A549 (cell line): ENCODE data around the gene MYT1.

Source experiments
- SREBF2 ChIP-seq: fragments of 450-650 bp; IDR thresholded peaks from 2 replicates; pipeline ENCODE4 v1.6.1; 2014; ENCODE audit warnings: mild to moderate bottlenecking, moderate library complexity
- TF ChIP-seq, protein P1 (sequence below): fragments of >200 bp; sonication (Bioruptor Twin); formaldehyde crosslinking; IDR thresholded peaks from 3 replicates; pipeline ENCODE4 v1.5.1; 2016

DNA sequence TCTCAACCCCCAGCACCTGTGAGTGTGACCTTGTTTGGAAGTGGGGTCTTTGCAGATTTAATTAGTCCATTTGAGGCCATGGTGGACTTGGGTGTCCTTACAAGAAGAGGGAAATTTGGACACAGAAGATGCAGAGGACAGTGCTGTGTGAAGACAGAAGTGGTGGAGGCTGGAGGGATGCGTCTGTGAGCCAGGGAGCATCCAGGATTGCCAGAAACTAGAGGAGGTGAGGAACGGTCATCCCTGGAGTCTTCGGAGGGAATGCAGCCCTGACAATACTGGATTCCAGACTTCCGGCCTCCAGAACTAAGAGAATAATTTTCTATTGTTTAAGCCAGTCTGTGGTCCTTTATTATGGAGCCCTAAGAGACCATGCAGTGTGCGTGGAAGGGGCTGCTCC lies 34.0 kb upstream of the MYT1 start:
- TF ChIP-seq, protein P1, sequence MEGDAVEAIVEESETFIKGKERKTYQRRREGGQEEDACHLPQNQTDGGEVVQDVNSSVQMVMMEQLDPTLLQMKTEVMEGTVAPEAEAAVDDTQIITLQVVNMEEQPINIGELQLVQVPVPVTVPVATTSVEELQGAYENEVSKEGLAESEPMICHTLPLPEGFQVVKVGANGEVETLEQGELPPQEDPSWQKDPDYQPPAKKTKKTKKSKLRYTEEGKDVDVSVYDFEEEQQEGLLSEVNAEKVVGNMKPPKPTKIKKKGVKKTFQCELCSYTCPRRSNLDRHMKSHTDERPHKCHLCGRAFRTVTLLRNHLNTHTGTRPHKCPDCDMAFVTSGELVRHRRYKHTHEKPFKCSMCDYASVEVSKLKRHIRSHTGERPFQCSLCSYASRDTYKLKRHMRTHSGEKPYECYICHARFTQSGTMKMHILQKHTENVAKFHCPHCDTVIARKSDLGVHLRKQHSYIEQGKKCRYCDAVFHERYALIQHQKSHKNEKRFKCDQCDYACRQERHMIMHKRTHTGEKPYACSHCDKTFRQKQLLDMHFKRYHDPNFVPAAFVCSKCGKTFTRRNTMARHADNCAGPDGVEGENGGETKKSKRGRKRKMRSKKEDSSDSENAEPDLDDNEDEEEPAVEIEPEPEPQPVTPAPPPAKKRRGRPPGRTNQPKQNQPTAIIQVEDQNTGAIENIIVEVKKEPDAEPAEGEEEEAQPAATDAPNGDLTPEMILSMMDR, result no peak
- TF ChIP-seq SREBF2, result no peak
